Ovary (tissue), 9 donors: ENCODE measurements around the gene MAN1A1. TPM values are rescaled to one million over a fixed set of nuclear protein-coding genes. Genes with fewer than 3 reads are reported as not detected.
A peak's percentile ranks its signal among the peaks of the same experiment; 100 is the strongest.

Experiments used
- DNase-seq, 5 donors: peaks; one replicate each; pipeline ENCODE4 v3.0.0-alpha.2; 2019 to 2020
- H3K27ac ChIP-seq, 2 donors: fragments of 200-600 bp; one replicate each; pipeline versions ENCODE4 v1.5.1 to v1.8.0; 2019 to 2022
- H3K27me3 ChIP-seq: fragments of 200-600 bp; one replicate; pipeline ENCODE4 v1.8.0; 2022
- H3K36me3 ChIP-seq: fragments of 200-600 bp; sonication (generic); one replicate; pipeline ENCODE4 v1.5.1; 2019
- H3K4me1 ChIP-seq: one replicate; pipeline ENCODE4 v1.8.1; 2013; ENCODE audit warnings: mild to moderate bottlenecking, moderate library complexity; ENCODE audit not compliant: insufficient read depth
- H3K4me3 ChIP-seq: fragments of 200-600 bp; sonication (generic); one replicate; pipeline ENCODE4 v1.5.1; 2017
- H3K9me3 ChIP-seq, 2 donors: fragments of 200-600 bp in 1 of 2; sonication (generic) in 1 of 2; one replicate each; pipeline versions ENCODE4 v1.5.1 to v1.8.1; 2013 to 2019; ENCODE audit warnings: mild to moderate bottlenecking in 1 of 2, moderate library complexity in 1 of 2
- EP300 ChIP-seq: sonication (generic); formaldehyde crosslinking; IDR thresholded peaks from one replicate; pipeline ENCODE4 v1.6.1; 2017; ENCODE audit warnings: antibody characterized with exemption
- POLR2A ChIP-seq: fragments of 450-650 bp; IDR thresholded peaks from one replicate; pipeline ENCODE4 v1.6.1; 2017; ENCODE audit warnings: antibody characterized with exemption, mild to moderate bottlenecking, moderate library complexity
- WGBS, 3 donors: extraction: QIAGEN DNeasy Blood & Tissue Kit in 1 of 3; methylation state at CpG; one replicate each; pipeline versions ENCODE4 v1.1.5 to v1.1.7; 2013 to 2017; 5-methylcytosine and 5-hydroxymethylcytosine counted together
- intact Hi-C, 4 donors: fragments of 100-400 bp; cut with DNase I; formaldehyde crosslinking; loops; one replicate each; pipeline versions ENCODE4 v1.11.0 to v1.15.1; 2022 to 2023
- polyA plus RNA-seq, 2 donors: library from polyadenylated mRNA; stranded (reverse); fragments of 200-250 nt in 1 of 2; fragments of 350-450 nt in 1 of 2; fragmentation: Illumina TruSeq in 1 of 2; extraction: RNeasy Lipid Tissue Mini Kit (QIAGEN cat#74804) in 1 of 2; gene quantifications; one replicate each; pipeline ENCODE4 v1.2.3, GENCODE V29; 2013 to 2014
- total RNA-seq, 7 donors: library from RNA; depleted of rRNA in 2 of 7; stranded (reverse); fragments of >200 nt in 2 of 7; fragmentation: NEBNext Ultra II Directional in 3 of 7; extraction: Animal tissue kit (Norgen Biotek cat#: 25700) in 3 of 7; gene quantifications; one replicate each; pipeline versions ENCODE4 v1.1.0 to v1.2.4, GENCODE V29; 2016 to 2023
- TF ChIP-seq, protein P1 (sequence below), 3 donors: fragments of 450-650 bp in 2 of 3; fragments of 200-600 bp in 1 of 3; IDR thresholded peaks; one replicate each; pipeline versions ENCODE4 v1.5.1 to v1.8.0; 2016 to 2022; ENCODE audit warnings: antibody characterized with exemption in 3 of 3, mild to moderate bottlenecking in 1 of 3
- donor health status: DM: no; HTN: no; CAD: no; lungs with moderate emphysema.
- donor health status: DM: no; HTN: no; CAD: no.
- donor health status: Bipolar disorder and iron deficiency.
- donor health status: DM: yes; HTN: yes; CAD: no.
- donor health status: DM: no; HTN: no; CAD: no.
- donor health status: DM: yes; HTN: yes; CAD: no.

Gene MAN1A1
- total and polyA plus RNA-seq, 9 donors: 22.1 to 49.6 (median 31.8) TPM

- TF ChIP-seq, protein P1, sequence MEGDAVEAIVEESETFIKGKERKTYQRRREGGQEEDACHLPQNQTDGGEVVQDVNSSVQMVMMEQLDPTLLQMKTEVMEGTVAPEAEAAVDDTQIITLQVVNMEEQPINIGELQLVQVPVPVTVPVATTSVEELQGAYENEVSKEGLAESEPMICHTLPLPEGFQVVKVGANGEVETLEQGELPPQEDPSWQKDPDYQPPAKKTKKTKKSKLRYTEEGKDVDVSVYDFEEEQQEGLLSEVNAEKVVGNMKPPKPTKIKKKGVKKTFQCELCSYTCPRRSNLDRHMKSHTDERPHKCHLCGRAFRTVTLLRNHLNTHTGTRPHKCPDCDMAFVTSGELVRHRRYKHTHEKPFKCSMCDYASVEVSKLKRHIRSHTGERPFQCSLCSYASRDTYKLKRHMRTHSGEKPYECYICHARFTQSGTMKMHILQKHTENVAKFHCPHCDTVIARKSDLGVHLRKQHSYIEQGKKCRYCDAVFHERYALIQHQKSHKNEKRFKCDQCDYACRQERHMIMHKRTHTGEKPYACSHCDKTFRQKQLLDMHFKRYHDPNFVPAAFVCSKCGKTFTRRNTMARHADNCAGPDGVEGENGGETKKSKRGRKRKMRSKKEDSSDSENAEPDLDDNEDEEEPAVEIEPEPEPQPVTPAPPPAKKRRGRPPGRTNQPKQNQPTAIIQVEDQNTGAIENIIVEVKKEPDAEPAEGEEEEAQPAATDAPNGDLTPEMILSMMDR (IDR thresholded peaks at IDR 0.05): no peak
- no peak for TF ChIP-seq EP300
- TF ChIP-seq POLR2A: no peak
- Histone ChIP-seq H3K36me3 (no peaks in the 10 kb centered on the region), H3K27me3 (no peaks in the 10 kb centered on the region), H3K27ac (peak overlapping the region in 1 of 2 donors; percentile 40), H3K4me3 (no peak overlapping the region), H3K9me3 (no peaks in the 10 kb centered on the region), H3K4me1 (peaks cover 6% of the 10 kb centered on the region)
- no peak for DNase-seq
- intact Hi-C loops: no loop called here
- WGBS, 3 donors: 12 to 36% (median 16%) methylated on average over 1 of the region's 1 CpG
These were observed 134.3 kb downstream of the MAN1A1 start for GRCh38 chr6:119215309-119215708.

GRCh38 chr6:119210596-119210995 is 139.0 kb downstream of the MAN1A1 start:
- Histone ChIP-seq H3K36me3 (no peaks in the 10 kb centered on the region), H3K4me3 (no peak overlapping the region), H3K27me3 (no peaks in the 10 kb centered on the region), H3K27ac (no peak overlapping the region), H3K9me3 (no peaks in the 10 kb centered on the region), H3K4me1 (peaks cover 3% of the 10 kb centered on the region)
- intact Hi-C loops: no loop called here
- TF ChIP-seq, protein P1 (IDR thresholded peaks at IDR 0.05): no peak
- no peak for TF ChIP-seq EP300
- no peak for TF ChIP-seq POLR2A
- DNase-seq: no peak

DNA sequence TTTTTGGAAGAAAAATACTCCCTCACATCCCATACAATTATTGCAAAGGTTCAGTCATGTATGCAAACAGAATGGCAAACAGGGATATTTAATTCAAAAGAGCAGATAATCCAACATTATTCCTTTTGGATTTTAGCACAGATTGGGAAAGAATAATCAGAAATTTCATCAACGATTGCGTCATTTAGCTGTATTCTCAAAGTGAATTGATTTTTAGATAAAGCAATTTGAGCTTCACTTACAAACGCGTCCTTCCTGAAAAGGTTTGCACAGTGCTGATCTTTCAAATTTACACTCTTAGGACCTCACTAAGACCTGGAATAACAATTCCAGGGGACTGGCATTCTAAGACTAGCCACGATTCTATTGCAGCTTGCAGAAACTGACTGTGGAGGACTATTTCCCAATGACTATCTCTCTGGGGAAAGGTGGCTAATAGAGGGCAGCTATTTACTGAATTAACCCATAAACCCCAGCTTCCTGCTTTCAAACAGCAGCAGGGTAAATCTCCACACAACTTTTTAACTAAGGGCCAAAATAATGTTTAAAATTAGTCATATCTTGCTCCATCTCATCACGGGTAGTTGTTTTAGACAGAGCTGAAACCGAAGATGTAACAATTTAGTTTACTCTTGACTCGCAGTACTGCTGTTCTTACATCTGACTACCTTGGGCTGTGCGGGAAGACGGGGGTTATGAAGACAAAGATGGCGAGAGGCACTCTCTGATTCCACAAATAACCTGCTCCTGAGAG is 139.9 kb downstream of the MAN1A1 start:
- H3K9me3 ChIP-seq: no peaks in the 10 kb centered on the region
- H3K36me3 ChIP-seq: no peaks in the 10 kb centered on the region
- WGBS, 3 donors: 74 to 88% (median 76%) methylated on average over 11 of the region's 11 CpGs
- intact Hi-C loops: no loop called here
- peaks cover 3% of the 10 kb centered on the region for H3K4me1 ChIP-seq
- no peak overlapping the region for H3K27ac ChIP-seq
- DNase-seq: no peak
- H3K27me3 ChIP-seq: no peaks in the 10 kb centered on the region
- no peak overlapping the region for H3K4me3 ChIP-seq
- no peak for TF ChIP-seq EP300
- TF ChIP-seq, protein P1 (IDR thresholded peaks at IDR 0.05): no peak
- no peak for TF ChIP-seq POLR2A

DNA sequence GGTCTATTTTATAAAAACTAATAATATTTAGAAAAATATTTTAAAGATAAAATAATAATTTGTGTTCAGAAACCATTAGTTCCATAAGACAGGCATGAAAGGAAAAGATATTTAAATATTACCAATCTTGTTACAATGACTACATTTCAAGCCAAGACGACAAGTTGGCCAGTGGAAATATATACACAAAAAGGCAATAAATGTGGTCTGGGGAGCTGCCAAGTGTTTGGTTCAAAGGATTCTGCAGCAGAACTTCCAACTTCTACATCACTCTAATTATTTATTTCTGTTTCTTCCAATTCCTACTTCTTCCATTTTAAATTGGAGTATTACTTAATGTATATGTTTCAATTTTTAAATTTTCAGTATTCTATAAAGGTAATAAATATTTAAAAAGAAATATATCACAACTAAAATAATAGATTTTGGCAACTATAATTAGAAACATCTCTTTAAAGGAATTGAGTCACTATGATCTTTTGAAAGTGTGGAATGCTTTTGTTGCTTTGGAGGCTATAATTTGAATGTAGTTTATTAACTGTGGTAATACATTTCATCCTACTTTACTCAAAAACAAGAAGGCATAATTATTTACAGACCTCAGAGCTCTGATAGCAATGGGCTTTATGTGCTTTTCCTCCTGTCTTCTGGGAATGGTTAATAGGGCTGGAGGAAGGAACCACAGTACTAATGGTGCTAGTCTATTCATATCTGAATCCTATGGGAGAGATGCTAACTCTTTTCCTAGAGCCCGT is 141.4 kb downstream of the MAN1A1 start:
- no peak overlapping the region for H3K27ac ChIP-seq
- H3K36me3 ChIP-seq: no peaks in the 10 kb centered on the region
- H3K9me3 ChIP-seq: no peaks in the 10 kb centered on the region
- 60 to 76% (median 73%) methylated on average over 2 of the region's 2 CpGs for WGBS, 3 donors
- no peak for TF ChIP-seq EP300
- no peak for TF ChIP-seq POLR2A
- TF ChIP-seq, protein P1 (IDR thresholded peaks at IDR 0.05): no peak
- no peaks in the 10 kb centered on the region for H3K4me1 ChIP-seq
- no peaks in the 10 kb centered on the region for H3K27me3 ChIP-seq
- no peak overlapping the region for H3K4me3 ChIP-seq
- DNase-seq: no peak
- intact Hi-C loops: no loop called here
